Thyroid gland (tissue), 4 donors: ENCODE data around the gene KRTAP2-1. TPM values are rescaled to one million over a fixed set of nuclear protein-coding genes. Genes with fewer than 3 reads are reported as not detected.
"Not testable (repeated sequence)": the region's sequence is repeated elsewhere in the genome, so short reads cannot be mapped to it uniquely, and the experiment has no call there.

Experiments used
- DNase-seq, 2 donors: peaks; one replicate each; pipeline ENCODE4 v3.0.0-alpha.2; 2019
- H3K27ac ChIP-seq, 3 donors: fragments of 200-600 bp; sonication (generic); 1 replicate in 2 of 3; 2 replicates in 1 of 3; pipeline ENCODE4 v1.5.1; 2016 to 2019; ENCODE audit warnings: mild to moderate bottlenecking in 1 of 3, moderate library complexity in 1 of 3
- H3K27me3 ChIP-seq: fragments of 200-600 bp; sonication (generic); one replicate; pipeline ENCODE4 v1.5.1; 2019
- H3K36me3 ChIP-seq, 2 donors: fragments of 200-600 bp; sonication (generic); one replicate each; pipeline ENCODE4 v1.5.1; 2016 to 2019
- H3K4me1 ChIP-seq, 2 donors: fragments of 200-600 bp; sonication (generic); one replicate each; pipeline ENCODE4 v1.5.1; 2017 to 2019
- H3K4me3 ChIP-seq, 3 donors: fragments of 200-600 bp; sonication (generic); replicated peaks in 1 of 3; 1 replicate in 2 of 3; 2 replicates in 1 of 3; pipeline ENCODE4 v1.5.1; 2016; ENCODE audit warnings: mild to moderate bottlenecking in 1 of 3
- H3K9me3 ChIP-seq: fragments of 200-600 bp; sonication (generic); one replicate; pipeline ENCODE4 v1.5.1; 2017
- CTCF ChIP-seq, 6 experiments: fragments of 200-600 bp in 3 of 6; fragments of 450-650 bp in 3 of 6; sonication (generic) in 3 of 6; IDR thresholded peaks; one replicate each; pipeline ENCODE4 v1.5.1; 2016 to 2019; ENCODE audit warnings: antibody characterized with exemption in 6 of 6, mild to moderate bottlenecking in 2 of 6, inconsistent platforms in 1 of 6, moderate library complexity in 1 of 6
- POLR2A ChIP-seq, 2 donors: fragments of 450-650 bp; IDR thresholded peaks; one replicate each; pipeline ENCODE4 v1.6.1; 2017; ENCODE audit warnings: antibody characterized with exemption in 2 of 2, mild to moderate bottlenecking in 2 of 2, moderate library complexity in 1 of 2
- WGBS, 2 donors: methylation state at CpG; one replicate each; pipeline ENCODE4 v1.1.5; 2017; 5-methylcytosine and 5-hydroxymethylcytosine counted together
- intact Hi-C: fragments of 100-400 bp; cut with DNase I; formaldehyde crosslinking; loops from one replicate; pipeline ENCODE4 v1.15.1; 2023
- total RNA-seq, 4 donors: library from RNA; depleted of rRNA; stranded (reverse); fragments of >200 nt; gene quantifications; one replicate each; pipeline ENCODE4 v1.2.3, GENCODE V29; 2016

The KRTAP2-1 gene
- total RNA-seq, 4 donors from 2014 or later, result not detected

- intact Hi-C loops, result no loop called here
- DNase-seq, result no peak
- no peaks in the 10 kb centered on the region for H3K4me1 ChIP-seq
Observed at GRCh38 chr17:41073676-41074075, 26.6 kb upstream of the KRTAP2-1 start.

GRCh38 chr17:41071606-41072360 is 24.7 kb upstream of the KRTAP2-1 start:
- H3K4me3 ChIP-seq, result no peak overlapping the region
- intact Hi-C loops, result no loop called here
- H3K4me1 ChIP-seq, result no peaks in the 10 kb centered on the region
- no peaks in the 10 kb centered on the region for H3K27me3 ChIP-seq
- H3K36me3 ChIP-seq, result no peaks in the 10 kb centered on the region
- 93 to 98% methylated on average over 5 of the region's 5 CpGs for WGBS, 2 donors
- H3K27ac ChIP-seq, result no peak overlapping the region
- H3K9me3 ChIP-seq, result no peaks in the 10 kb centered on the region
- DNase-seq, result no peak
- TF ChIP-seq CTCF (IDR thresholded peaks at IDR 0.05) (no peak), POLR2A (IDR thresholded peaks at IDR 0.05) (no peak)

More at GRCh38 chr17:41073676-41074075, 26.6 kb upstream of the KRTAP2-1 start:
- no peak overlapping the region for H3K27ac ChIP-seq
- H3K27me3 ChIP-seq, result no peaks in the 10 kb centered on the region
- TF ChIP-seq CTCF (IDR thresholded peaks at IDR 0.05) (no peak), POLR2A (IDR thresholded peaks at IDR 0.05) (no peak)
- 93% methylated on average over 2 of the region's 2 CpGs for WGBS, 2 donors
- H3K36me3 ChIP-seq, result no peaks in the 10 kb centered on the region
- no peaks in the 10 kb centered on the region for H3K9me3 ChIP-seq
- no peak overlapping the region for H3K4me3 ChIP-seq

GRCh38 chr17:41069031-41069430 is 21.9 kb upstream of the KRTAP2-1 start:
- H3K4me3 ChIP-seq, result no peak overlapping the region
- intact Hi-C loops, result no loop called here
- DNase-seq, result no peak
- no peaks in the 10 kb centered on the region for H3K4me1 ChIP-seq
- no peak overlapping the region for H3K27ac ChIP-seq
- H3K9me3 ChIP-seq, result no peaks in the 10 kb centered on the region
- H3K27me3 ChIP-seq, result no peaks in the 10 kb centered on the region
- WGBS, 2 donors, result 74 to 86% methylated on average over 3 of the region's 3 CpGs
- no peaks in the 10 kb centered on the region for H3K36me3 ChIP-seq
- TF ChIP-seq POLR2A (IDR thresholded peaks at IDR 0.05), result no peak
- TF ChIP-seq CTCF (IDR thresholded peaks at IDR 0.05), result no peak

GRCh38 chr17:41067281-41067680 is 20.2 kb upstream of the KRTAP2-1 start:
- no peak overlapping the region for H3K4me3 ChIP-seq
- no peak for TF ChIP-seq POLR2A (IDR thresholded peaks at IDR 0.05)
- no peak for TF ChIP-seq CTCF (IDR thresholded peaks at IDR 0.05)
- no peak for DNase-seq
- intact Hi-C loops, result no loop called here
- H3K4me1 ChIP-seq, result no peaks in the 10 kb centered on the region
- H3K9me3 ChIP-seq, result no peaks in the 10 kb centered on the region
- H3K36me3 ChIP-seq, result no peaks in the 10 kb centered on the region
- H3K27ac ChIP-seq, result no peak overlapping the region
- H3K27me3 ChIP-seq, result no peaks in the 10 kb centered on the region

GRCh38 chr17:41065829-41066624 is 18.9 kb upstream of the KRTAP2-1 start, which contains the start of gene KRTAP2-4:
TSS of gene KRTAP2-4 (minus strand) at chr17:41065879. CDS start at chr17:41065845, 34 bp downstream.
- Histone ChIP-seq H3K36me3 (no peaks in the 10 kb centered on the region), H3K27ac (no peak within 1 kb of the TSS), H3K9me3 (no peaks in the 10 kb centered on the region), H3K27me3 (no peaks in the 10 kb centered on the region), H3K4me1 (no peaks in the 10 kb centered on the region), H3K4me3 (no peak within 1 kb of the TSS)
- TF ChIP-seq CTCF (IDR thresholded peaks at IDR 0.05) (no peak), POLR2A (IDR thresholded peaks at IDR 0.05) (no peak)
- 95 to 96% methylated on average over 5 of the region's 6 CpGs for WGBS, 2 donors
- intact Hi-C loops, result no loop called here
- DNase-seq, result no peak

- DNase-seq, H3K36me3 ChIP-seq, H3K27ac ChIP-seq, intact Hi-C loops, H3K27me3 ChIP-seq, H3K9me3 ChIP-seq, H3K4me1 ChIP-seq, H3K4me3 ChIP-seq: not testable (repeated sequence)
- 65 to 77% methylated on average over 7 of the region's 16 CpGs for WGBS, 2 donors
Observed at GRCh38 chr17:41065016-41065689, 18.0 kb upstream of the KRTAP2-1 start.
